ENCODE results near the gene SLC35A1. TPM values are rescaled to one million over a fixed set of nuclear protein-coding genes. Genes with fewer than 3 reads are reported as not detected.

SLC35A1 gene
- polyA plus RNA-seq, 1 donor from 2014 or later = 76.1 TPM

DNA sequence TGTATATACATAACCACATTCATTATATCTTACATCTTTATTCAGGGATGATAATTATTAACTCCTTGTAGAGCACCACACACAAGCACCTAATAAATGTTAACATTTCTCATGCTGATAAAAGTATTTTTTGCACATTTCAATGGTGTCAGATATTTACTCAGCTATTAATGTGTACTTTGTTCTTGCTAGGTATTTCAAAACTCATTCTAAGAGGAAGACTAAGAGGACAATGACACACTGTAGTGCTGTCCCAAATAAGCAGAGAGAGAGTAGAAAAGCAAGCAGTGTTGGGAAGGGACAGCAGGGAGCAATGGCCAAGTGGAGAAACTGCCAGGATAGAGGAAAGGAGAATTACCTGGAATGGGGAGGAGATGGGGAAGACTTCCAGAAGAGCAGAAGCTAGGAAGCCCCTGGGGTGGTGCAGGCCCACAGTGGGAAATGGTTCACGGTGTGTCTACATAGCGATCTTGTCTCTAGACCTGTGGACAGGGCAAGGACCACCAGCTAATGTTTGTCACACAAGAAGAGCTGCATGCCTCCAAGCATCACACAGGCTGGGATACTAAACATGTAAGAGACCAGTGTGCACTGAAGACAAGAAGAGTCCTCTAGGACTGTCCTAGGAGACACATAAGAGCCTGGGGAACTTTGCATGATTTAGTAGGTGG, 61.7 kb downstream of the SLC35A1 start (continued):
- TF ChIP-seq REST (IDR thresholded peaks at IDR 0.05; ENCODE audit: borderline replicate concordance) = no peak
- no peak for TF ChIP-seq POLR2AphosphoS5 (IDR thresholded peaks at IDR 0.05)

DNA sequence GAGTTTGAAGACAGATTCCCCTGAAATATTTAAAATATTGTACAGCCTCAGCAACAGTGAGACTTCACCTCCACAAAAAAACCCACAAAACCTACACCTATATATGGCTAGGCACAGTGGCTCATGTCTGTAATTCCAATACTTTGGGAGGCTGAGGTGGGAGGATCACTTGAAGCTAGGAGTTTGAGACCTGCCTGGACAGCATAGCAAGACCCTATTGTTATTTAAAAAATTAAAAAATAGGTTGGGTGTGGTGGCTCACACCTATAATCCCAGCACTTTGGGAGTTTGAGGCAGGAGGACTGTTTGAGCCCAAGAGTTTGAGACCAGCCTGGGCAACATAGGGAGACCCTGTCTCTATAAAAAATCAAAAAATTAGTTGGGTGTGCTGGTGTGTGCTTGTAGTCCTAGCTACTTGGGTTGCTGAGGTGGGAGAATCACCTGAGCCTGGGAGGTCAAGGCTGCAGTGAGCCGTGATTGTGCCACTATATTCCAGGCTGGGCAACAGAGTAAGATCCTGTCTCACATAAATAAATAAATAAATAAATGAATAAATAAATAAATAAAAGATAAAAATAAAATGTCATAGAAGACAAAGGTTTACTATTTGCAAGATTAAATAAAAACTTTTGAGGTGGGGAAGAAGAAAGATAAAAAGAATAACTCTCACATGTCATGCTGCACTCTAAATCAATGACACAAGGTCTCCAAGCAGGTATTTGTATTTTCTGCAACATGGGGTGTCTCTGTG, 65.9 kb downstream of the SLC35A1 start:
- Histone ChIP-seq H4K20me1 (ENCODE audit: insufficient read depth) (no peaks in the 10 kb centered on the region), H3K9ac (ENCODE audit: low read length) (no peak overlapping the region), H3K27me3 (ENCODE audit: insufficient read depth, low read depth, low read length) (no peaks in the 10 kb centered on the region), H3K9me3 (ENCODE audit: low read length) (no peaks in the 10 kb centered on the region), H3K9me2 (ENCODE audit: insufficient read depth, low read length) (no peaks in the 10 kb centered on the region), H2AFZ (ENCODE audit: low read depth, low read length) (no peak overlapping the region), H3F3A (ENCODE audit: insufficient read depth, low read length, poor library complexity, severe bottlenecking) (no peaks in the 10 kb centered on the region), H3K79me2 (replicated peaks; ENCODE audit: insufficient read depth, low read length) (no peaks in the 10 kb centered on the region), H3K4me2 (ENCODE audit: low read length) (no peak overlapping the region), H3K4me3 (ENCODE audit: low read length) (no peak overlapping the region), H3K36me3 (ENCODE audit: insufficient read depth, low read length) (no peaks in the 10 kb centered on the region), H3K27ac (ENCODE audit: low read length) (no peak overlapping the region)
- TF ChIP-seq REST (IDR thresholded peaks at IDR 0.05; ENCODE audit: borderline replicate concordance) (no peak), SMC3 (conservative IDR thresholded peaks at IDR 0.05; ENCODE audit: poor library complexity) (no peak), POLR2AphosphoS5 (IDR thresholded peaks at IDR 0.05) (no peak), TAF1 (IDR thresholded peaks at IDR 0.05; ENCODE audit: low read depth) (no peak)
- TF ChIP-seq, protein P1, sequence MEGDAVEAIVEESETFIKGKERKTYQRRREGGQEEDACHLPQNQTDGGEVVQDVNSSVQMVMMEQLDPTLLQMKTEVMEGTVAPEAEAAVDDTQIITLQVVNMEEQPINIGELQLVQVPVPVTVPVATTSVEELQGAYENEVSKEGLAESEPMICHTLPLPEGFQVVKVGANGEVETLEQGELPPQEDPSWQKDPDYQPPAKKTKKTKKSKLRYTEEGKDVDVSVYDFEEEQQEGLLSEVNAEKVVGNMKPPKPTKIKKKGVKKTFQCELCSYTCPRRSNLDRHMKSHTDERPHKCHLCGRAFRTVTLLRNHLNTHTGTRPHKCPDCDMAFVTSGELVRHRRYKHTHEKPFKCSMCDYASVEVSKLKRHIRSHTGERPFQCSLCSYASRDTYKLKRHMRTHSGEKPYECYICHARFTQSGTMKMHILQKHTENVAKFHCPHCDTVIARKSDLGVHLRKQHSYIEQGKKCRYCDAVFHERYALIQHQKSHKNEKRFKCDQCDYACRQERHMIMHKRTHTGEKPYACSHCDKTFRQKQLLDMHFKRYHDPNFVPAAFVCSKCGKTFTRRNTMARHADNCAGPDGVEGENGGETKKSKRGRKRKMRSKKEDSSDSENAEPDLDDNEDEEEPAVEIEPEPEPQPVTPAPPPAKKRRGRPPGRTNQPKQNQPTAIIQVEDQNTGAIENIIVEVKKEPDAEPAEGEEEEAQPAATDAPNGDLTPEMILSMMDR (IDR thresholded peaks at IDR 0.05; ENCODE audit: poor library complexity, severe bottlenecking) = no peak

GRCh38 chr6:87539554-87539953, 66.8 kb downstream of the SLC35A1 start:
- Histone ChIP-seq H3K4me3 (ENCODE audit: low read length) (no peak overlapping the region), H3K27me3 (ENCODE audit: insufficient read depth, low read depth, low read length) (no peaks in the 10 kb centered on the region), H3K9me2 (ENCODE audit: insufficient read depth, low read length) (no peaks in the 10 kb centered on the region), H3K36me3 (ENCODE audit: insufficient read depth, low read length) (peaks cover under 1% of the 10 kb centered on the region), H3K9ac (ENCODE audit: low read length) (no peak overlapping the region), H3K4me2 (ENCODE audit: low read length) (no peak overlapping the region), H3F3A (ENCODE audit: insufficient read depth, low read length, poor library complexity, severe bottlenecking) (no peaks in the 10 kb centered on the region), H4K20me1 (ENCODE audit: insufficient read depth) (no peaks in the 10 kb centered on the region), H2AFZ (ENCODE audit: low read depth, low read length) (no peak overlapping the region), H3K9me3 (ENCODE audit: low read length) (no peaks in the 10 kb centered on the region), H3K79me2 (replicated peaks; ENCODE audit: insufficient read depth, low read length) (no peaks in the 10 kb centered on the region), H3K27ac (ENCODE audit: low read length) (no peak overlapping the region)
- no peak for TF ChIP-seq RAD21 (conservative IDR thresholded peaks at IDR 0.05)
